ENCODE results near the gene MLANA. TPM values are rescaled to one million over a fixed set of nuclear protein-coding genes. Genes with fewer than 3 reads are reported as not detected.

Gene MLANA
- total and polyA plus RNA-seq, 2 experiments from 2014 or later = not detected

GRCh38 chr9:5846501-5846921 lies 44.2 kb upstream of the MLANA start:
- Histone ChIP-seq H3K79me2 (no peaks in the 10 kb centered on the region), H2AFZ (no peak overlapping the region), H3K4me1 (ENCODE audit: insufficient read depth) (peaks cover 17% of the 10 kb centered on the region), H3K27ac (no peak overlapping the region), H3K4me3 (no peak overlapping the region), H3K9me2 (replicated peaks; ENCODE audit: insufficient read depth) (no peaks in the 10 kb centered on the region), H3K4me2 (no peak overlapping the region), H4K20me1 (ENCODE audit: insufficient read depth, poor library complexity, severe bottlenecking) (no peaks in the 10 kb centered on the region), H3K27me3 (no peaks in the 10 kb centered on the region), H3K36me3 (replicated peaks; ENCODE audit: insufficient read depth, low read depth) (no peaks in the 10 kb centered on the region), H3K9me3 (ENCODE audit: low read depth) (no peaks in the 10 kb centered on the region)
- WGBS (ENCODE audit: low lambda C conversion rate, missing lambda C conversion rate) = 77% methylated on average over 4 of the region's 4 CpGs
- TF ChIP-seq CTCF (IDR thresholded peaks at IDR 0.05; ENCODE audit: poor library complexity) (no peak), EZH2 (IDR thresholded peaks at IDR 0.05; ENCODE audit: borderline replicate concordance) (no peak), EZH2phosphoT487 (IDR thresholded peaks at IDR 0.05; ENCODE audit: low read depth, severe bottlenecking, unreplicated experiment) (no peak)
- DNase-seq (ENCODE audit: low spot score) = no peak

GRCh38 chr9:5848372-5848882 lies 42.3 kb upstream of the MLANA start:
- TF ChIP-seq EZH2phosphoT487 (IDR thresholded peaks at IDR 0.05; ENCODE audit: low read depth, severe bottlenecking, unreplicated experiment) (no peak), CTCF (IDR thresholded peaks at IDR 0.05; ENCODE audit: poor library complexity) (no peak), EZH2 (IDR thresholded peaks at IDR 0.05; ENCODE audit: borderline replicate concordance) (no peak)
- WGBS (ENCODE audit: low lambda C conversion rate, missing lambda C conversion rate) = 79% methylated on average over 3 of the region's 3 CpGs
- no peaks in the 10 kb centered on the region for H3K79me2 ChIP-seq
- H3K36me3 ChIP-seq (replicated peaks; ENCODE audit: insufficient read depth, low read depth) = no peaks in the 10 kb centered on the region
- no peak for DNase-seq (ENCODE audit: low spot score)
- H2AFZ ChIP-seq = no peak overlapping the region
- H3K9me3 ChIP-seq (ENCODE audit: low read depth) = no peaks in the 10 kb centered on the region
- H4K20me1 ChIP-seq (ENCODE audit: insufficient read depth, poor library complexity, severe bottlenecking) = no peaks in the 10 kb centered on the region
- H3K9me2 ChIP-seq (replicated peaks; ENCODE audit: insufficient read depth) = no peaks in the 10 kb centered on the region
- H3K27me3 ChIP-seq = no peaks in the 10 kb centered on the region
- H3K4me3 ChIP-seq = no peak overlapping the region
- H3K4me1 ChIP-seq (ENCODE audit: insufficient read depth) = peaks cover 8% of the 10 kb centered on the region
- no peak overlapping the region for H3K27ac ChIP-seq
- H3K4me2 ChIP-seq = no peak overlapping the region

GRCh38 chr9:5850724-5851122 lies 40.0 kb upstream of the MLANA start:
- Histone ChIP-seq H3K36me3 (replicated peaks; ENCODE audit: insufficient read depth, low read depth) (no peaks in the 10 kb centered on the region), H3K9me3 (ENCODE audit: low read depth) (no peaks in the 10 kb centered on the region), H3K27ac (peak overlapping the region; percentile 21), H3K4me1 (ENCODE audit: insufficient read depth) (no peaks in the 10 kb centered on the region), H3K9me2 (replicated peaks; ENCODE audit: insufficient read depth) (no peaks in the 10 kb centered on the region), H3K27me3 (no peaks in the 10 kb centered on the region), H2AFZ (no peak overlapping the region), H4K20me1 (ENCODE audit: insufficient read depth, poor library complexity, severe bottlenecking) (no peaks in the 10 kb centered on the region), H3K4me3 (no peak overlapping the region), H3K79me2 (no peaks in the 10 kb centered on the region), H3K4me2 (no peak overlapping the region)
- DNase-seq (ENCODE audit: low spot score) = no peak
- TF ChIP-seq CTCF (IDR thresholded peaks at IDR 0.05; ENCODE audit: poor library complexity) (no peak), EZH2phosphoT487 (IDR thresholded peaks at IDR 0.05; ENCODE audit: low read depth, severe bottlenecking, unreplicated experiment) (no peak), EZH2 (IDR thresholded peaks at IDR 0.05; ENCODE audit: borderline replicate concordance) (no peak)

- Histone ChIP-seq H3K4me3 (no peak overlapping the region), H3K4me2 (no peak overlapping the region), H2AFZ (no peak overlapping the region), H3K36me3 (replicated peaks; ENCODE audit: insufficient read depth, low read depth) (no peaks in the 10 kb centered on the region), H3K9me2 (replicated peaks; ENCODE audit: insufficient read depth) (no peaks in the 10 kb centered on the region), H4K20me1 (ENCODE audit: insufficient read depth, poor library complexity, severe bottlenecking) (no peaks in the 10 kb centered on the region), H3K4me1 (ENCODE audit: insufficient read depth) (no peaks in the 10 kb centered on the region), H3K27ac (peak overlapping the region; percentile 21), H3K27me3 (no peaks in the 10 kb centered on the region), H3K79me2 (no peaks in the 10 kb centered on the region), H3K9me3 (ENCODE audit: low read depth) (no peaks in the 10 kb centered on the region)
- WGBS (ENCODE audit: low lambda C conversion rate, missing lambda C conversion rate) = 84% methylated on average over 2 of the region's 2 CpGs
- TF ChIP-seq CTCF (IDR thresholded peaks at IDR 0.05; ENCODE audit: poor library complexity) (no peak), EZH2phosphoT487 (IDR thresholded peaks at IDR 0.05; ENCODE audit: low read depth, severe bottlenecking, unreplicated experiment) (no peak), EZH2 (IDR thresholded peaks at IDR 0.05; ENCODE audit: borderline replicate concordance) (no peak)
- peak; percentile 52 for DNase-seq (ENCODE audit: low spot score)
Observed at GRCh38 chr9:5851445-5851844, 39.2 kb upstream of the MLANA start.
